Measurements from ENCODE around the gene SFXN2.

DNA sequence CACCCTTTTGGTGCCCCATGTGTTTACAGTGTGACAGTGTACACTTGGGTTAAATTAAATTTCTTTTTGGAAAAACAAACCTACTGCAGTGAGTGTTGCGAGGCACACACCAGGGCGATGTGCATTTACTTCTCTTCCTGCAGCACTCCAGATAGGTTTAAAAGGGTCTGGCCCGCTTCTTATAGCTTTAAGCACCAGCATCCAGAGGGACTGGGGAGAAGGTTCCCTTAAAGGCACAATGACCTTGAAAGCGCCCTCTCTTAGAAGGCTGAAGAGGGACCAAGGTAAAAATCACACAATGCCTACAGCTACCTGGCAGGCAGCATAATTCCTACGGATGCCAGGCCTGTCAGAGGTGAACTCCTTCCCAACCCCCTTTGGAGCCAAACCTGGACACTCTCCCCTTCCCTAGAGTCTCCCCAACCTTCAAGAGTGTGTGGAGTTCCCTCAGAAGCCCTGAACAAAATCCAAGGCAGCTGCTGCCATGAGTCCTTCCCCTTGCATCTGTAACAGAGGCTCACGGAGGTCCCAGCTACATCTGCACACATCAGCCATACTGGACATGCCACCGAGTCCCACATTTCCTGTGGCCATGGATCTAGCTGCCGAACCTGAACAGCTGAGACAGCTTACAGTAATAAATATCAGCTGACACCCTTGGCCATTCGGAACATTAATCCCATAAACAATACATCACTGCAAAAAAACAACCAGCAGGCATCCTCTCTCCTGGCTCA, 36.9 kb upstream of the SFXN2 start:
- TF ChIP-seq CTCF (IDR thresholded peaks at IDR 0.05): no peak
- TF ChIP-seq POLR2A (IDR thresholded peaks at IDR 0.05): no peak
- no peak for TF ChIP-seq EP300 (IDR thresholded peaks at IDR 0.05)

All from ovary (tissue), 3 donors.